Measurements from ENCODE around the gene TCP1. TPM values are rescaled to one million over a fixed set of nuclear protein-coding genes. Genes with fewer than 3 reads are reported as not detected.

TCP1 gene
- total and polyA plus RNA-seq, 9 of the 15 experiments (the other 6 are each of a cell fraction or from before 2014, with no cell fraction given) = 331 to 801 (median 645) TPM

DNA sequence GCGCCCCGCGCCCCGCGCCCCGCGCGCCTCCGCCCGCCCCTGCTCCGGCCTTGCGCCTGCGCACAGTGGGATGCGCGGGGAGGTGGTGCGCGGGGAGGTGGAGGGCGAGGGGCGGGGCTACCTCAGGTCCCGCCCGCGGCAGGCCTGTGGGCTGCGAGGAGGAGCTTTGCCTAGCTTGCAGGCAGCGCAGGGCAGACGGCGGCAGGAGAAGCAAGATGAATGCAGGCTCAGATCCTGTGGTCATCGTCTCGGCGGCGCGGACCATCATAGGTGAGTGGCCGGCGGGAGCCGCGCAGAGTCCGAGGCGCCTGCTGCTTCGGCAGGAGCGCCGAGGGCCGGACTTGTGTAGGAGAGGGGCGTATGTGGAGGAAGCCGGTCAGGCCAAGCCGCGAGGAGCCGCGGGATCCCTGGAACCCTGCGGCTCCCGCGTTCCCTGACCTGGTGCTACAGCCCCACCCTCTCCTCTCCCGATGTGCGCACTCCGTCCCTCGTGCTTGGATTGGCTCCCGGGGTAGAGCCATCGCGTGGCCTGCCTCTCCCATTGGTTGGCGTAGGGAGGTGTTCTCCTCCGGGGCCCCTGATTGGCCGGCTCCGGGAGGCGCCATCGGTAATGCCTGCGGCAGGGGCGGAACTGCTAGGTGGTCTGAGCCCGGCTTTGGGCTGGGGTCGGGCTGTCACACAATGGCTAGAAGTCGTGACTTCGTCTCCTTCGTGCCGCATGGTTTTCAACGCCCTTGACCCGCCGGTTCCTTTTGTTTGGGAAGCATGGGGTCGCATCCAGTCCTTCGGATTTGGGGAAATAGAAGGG is 27.3 kb downstream of the TCP1 start, which contains the start of gene ACAT2 (continued):
- TF ChIP-seq, protein P1, sequence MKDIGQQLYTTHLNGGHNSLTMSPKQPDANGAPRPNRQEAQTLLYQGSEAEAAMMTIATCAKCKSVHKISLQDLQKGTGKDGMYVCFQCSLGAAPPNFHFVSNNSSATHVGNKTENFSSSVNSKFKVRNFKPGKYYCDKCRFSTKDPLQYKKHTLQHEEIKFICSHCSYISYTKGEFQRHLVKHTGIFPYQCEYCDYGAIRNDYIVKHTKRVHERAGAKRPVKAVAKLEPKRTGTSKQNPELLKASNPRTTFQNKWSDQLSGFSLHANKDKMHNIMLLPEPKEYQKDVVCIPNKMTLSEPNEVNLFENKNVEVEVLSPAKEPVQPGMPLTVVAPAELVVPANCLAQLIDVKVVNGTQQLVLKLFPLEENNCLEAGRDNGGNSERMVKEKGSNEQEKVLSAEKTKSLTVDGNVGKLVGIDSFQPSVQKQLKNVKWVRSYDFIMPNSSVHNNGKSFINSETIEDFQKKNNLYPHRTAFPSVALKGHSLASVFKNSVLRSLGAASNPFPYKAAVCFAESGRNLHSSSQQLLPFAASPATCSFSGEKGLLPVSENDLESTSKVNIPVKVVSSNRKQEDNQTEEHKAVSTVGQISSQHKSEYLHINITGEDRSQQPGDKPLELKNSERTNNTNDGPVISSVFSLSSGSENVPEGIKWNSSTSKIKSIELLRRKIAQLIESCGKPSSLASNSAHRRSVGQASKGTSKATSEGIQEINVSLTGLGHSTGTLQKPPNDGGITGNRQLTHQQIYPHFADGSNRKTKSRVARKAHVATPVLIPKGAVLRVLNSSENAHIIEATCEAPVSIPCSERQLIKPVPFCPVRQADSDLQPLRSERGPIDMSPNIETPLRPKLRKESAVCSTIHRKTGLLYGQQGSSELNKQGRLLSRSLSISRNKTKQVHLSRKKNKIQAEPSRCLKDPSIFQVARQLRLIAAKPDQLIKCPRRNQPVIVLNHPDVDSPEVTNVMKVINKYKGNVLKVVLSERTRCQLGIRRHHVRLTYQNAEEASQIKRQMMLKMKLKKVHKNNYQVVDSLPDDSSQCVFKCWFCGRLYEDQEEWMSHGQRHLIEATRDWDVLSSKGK (CRISPR knock-in tag; IDR thresholded peaks at IDR 0.05) = no peak
- TF ChIP-seq SPI1 (IDR thresholded peaks at IDR 0.05; ENCODE audit: borderline replicate concordance, low read depth, low read length) (0 out of 2 replicates have a peak, but pooled peaks have one; percentile 31), MYC (IDR thresholded peaks at IDR 0.05; ENCODE audit: low read depth, low read length) (peak; percentile 86), MYC (CRISPR knock-in tag; IDR thresholded peaks at IDR 0.05; ENCODE audit: borderline replicate concordance, low read depth) (peak; percentile 86; the same call in 1 of the 2 replicates), TCFL5 (CRISPR knock-in tag; conservative IDR thresholded peaks at IDR 0.05) (no peak), TEAD1 (CRISPR knock-in tag; IDR thresholded peaks at IDR 0.05) (peak in 1 of 2 experiments; percentile 46; a peak in 1 of 4 replicates), POLR3G (IDR thresholded peaks at IDR 0.05; ENCODE audit: extremely low read depth, insufficient read length, insufficient replicate concordance) (no peak), ZFPM2 (CRISPR knock-in tag; IDR thresholded peaks at IDR 0.05) (no peak), CREM (IDR thresholded peaks at IDR 0.05; ENCODE audit: low read depth) (peak; percentile 85), TBP (optimal IDR thresholded peaks at IDR 0.05; ENCODE audit: low read depth, low read length) (no peak), MAFF (IDR thresholded peaks at IDR 0.05; ENCODE audit: low read length) (no peak)
- TF ChIP-seq, protein P2, sequence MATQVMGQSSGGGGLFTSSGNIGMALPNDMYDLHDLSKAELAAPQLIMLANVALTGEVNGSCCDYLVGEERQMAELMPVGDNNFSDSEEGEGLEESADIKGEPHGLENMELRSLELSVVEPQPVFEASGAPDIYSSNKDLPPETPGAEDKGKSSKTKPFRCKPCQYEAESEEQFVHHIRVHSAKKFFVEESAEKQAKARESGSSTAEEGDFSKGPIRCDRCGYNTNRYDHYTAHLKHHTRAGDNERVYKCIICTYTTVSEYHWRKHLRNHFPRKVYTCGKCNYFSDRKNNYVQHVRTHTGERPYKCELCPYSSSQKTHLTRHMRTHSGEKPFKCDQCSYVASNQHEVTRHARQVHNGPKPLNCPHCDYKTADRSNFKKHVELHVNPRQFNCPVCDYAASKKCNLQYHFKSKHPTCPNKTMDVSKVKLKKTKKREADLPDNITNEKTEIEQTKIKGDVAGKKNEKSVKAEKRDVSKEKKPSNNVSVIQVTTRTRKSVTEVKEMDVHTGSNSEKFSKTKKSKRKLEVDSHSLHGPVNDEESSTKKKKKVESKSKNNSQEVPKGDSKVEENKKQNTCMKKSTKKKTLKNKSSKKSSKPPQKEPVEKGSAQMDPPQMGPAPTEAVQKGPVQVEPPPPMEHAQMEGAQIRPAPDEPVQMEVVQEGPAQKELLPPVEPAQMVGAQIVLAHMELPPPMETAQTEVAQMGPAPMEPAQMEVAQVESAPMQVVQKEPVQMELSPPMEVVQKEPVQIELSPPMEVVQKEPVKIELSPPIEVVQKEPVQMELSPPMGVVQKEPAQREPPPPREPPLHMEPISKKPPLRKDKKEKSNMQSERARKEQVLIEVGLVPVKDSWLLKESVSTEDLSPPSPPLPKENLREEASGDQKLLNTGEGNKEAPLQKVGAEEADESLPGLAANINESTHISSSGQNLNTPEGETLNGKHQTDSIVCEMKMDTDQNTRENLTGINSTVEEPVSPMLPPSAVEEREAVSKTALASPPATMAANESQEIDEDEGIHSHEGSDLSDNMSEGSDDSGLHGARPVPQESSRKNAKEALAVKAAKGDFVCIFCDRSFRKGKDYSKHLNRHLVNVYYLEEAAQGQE (IDR thresholded peaks at IDR 0.05; ENCODE audit: borderline replicate concordance) = no peak; the same call in 1 of the 2 replicates
- TF ChIP-seq, protein P2 (CRISPR knock-in tag; IDR thresholded peaks at IDR 0.05; ENCODE audit: low read depth) = peak; percentile 84; the same call in 1 of the 2 replicates
- TF ChIP-seq, protein P3, sequence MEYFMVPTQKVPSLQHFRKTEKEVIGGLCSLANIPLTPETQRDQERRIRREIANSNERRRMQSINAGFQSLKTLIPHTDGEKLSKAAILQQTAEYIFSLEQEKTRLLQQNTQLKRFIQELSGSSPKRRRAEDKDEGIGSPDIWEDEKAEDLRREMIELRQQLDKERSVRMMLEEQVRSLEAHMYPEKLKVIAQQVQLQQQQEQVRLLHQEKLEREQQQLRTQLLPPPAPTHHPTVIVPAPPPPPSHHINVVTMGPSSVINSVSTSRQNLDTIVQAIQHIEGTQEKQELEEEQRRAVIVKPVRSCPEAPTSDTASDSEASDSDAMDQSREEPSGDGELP (CRISPR knock-in tag; IDR thresholded peaks at IDR 0.05; ENCODE audit: borderline replicate concordance) = peak; percentile 73; the same call in 1 of the 2 replicates

Data from K562 (cell line).